BLaER1 (cell line): ENCODE measurements around the gene VDAC2.
A peak's percentile ranks its signal among the peaks of the same experiment; 100 is the strongest.
"Not testable (repeated sequence)": the region's sequence is repeated elsewhere in the genome, so short reads cannot be mapped to it uniquely, and the experiment has no call there.

Source experiments
- H3K27ac ChIP-seq: shearing (Covaris generic); formaldehyde crosslinking; 2 replicates; pipeline ENCODE4 v1.8.1; 2022
- H3K27me3 ChIP-seq: shearing (Covaris generic); formaldehyde crosslinking; 2 replicates; pipeline ENCODE4 v1.8.1; 2022
- H3K36me3 ChIP-seq: shearing (Covaris generic); formaldehyde crosslinking; 2 replicates; pipeline ENCODE4 v1.8.1; 2022
- H3K4me1 ChIP-seq: shearing (Covaris generic); formaldehyde crosslinking; 2 replicates; pipeline ENCODE4 v1.8.1; 2022
- H3K4me2 ChIP-seq: shearing (Covaris generic); formaldehyde crosslinking; 2 replicates; pipeline ENCODE4 v1.8.1; 2022
- H3K4me3 ChIP-seq: shearing (Covaris generic); formaldehyde crosslinking; 2 replicates; pipeline ENCODE4 v1.8.1; 2022
- H3K9ac ChIP-seq: shearing (Covaris generic); formaldehyde crosslinking; 2 replicates; pipeline ENCODE4 v1.8.1; 2022
- H3K9me3 ChIP-seq: shearing (Covaris generic); formaldehyde crosslinking; 2 replicates; pipeline ENCODE4 v1.8.1; 2022
- H4K20me1 ChIP-seq: shearing (Covaris generic); formaldehyde crosslinking; 2 replicates; pipeline ENCODE4 v1.8.1; 2022
- Cebpa-rat ChIP-seq: shearing (Covaris generic); IDR thresholded peaks from 2 replicates; pipeline ENCODE4 v1.8.1; 2022

Gene VDAC2

DNA sequence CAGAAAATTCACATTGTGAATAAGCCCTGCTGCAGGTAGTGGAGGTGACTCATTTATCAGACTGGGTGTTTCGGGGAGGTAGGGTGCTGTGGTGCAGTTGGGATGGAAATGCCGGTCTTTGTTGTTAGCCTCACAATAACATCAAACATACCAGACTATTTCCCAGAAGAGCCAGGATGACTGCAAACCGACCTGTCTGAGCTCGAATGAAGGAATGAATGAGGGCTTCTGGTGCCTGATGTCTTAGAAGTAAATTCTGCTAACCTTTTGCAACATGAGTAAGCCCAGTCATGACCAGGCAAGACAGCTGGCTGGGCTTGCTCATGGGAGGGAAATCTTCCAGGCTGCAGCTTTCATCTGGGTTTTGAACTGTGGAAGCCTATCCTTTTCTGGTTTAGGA, 2.4 kb upstream of the VDAC2 start:
- H3K36me3 ChIP-seq: peaks cover 12% of the 10 kb centered on the region

DNA sequence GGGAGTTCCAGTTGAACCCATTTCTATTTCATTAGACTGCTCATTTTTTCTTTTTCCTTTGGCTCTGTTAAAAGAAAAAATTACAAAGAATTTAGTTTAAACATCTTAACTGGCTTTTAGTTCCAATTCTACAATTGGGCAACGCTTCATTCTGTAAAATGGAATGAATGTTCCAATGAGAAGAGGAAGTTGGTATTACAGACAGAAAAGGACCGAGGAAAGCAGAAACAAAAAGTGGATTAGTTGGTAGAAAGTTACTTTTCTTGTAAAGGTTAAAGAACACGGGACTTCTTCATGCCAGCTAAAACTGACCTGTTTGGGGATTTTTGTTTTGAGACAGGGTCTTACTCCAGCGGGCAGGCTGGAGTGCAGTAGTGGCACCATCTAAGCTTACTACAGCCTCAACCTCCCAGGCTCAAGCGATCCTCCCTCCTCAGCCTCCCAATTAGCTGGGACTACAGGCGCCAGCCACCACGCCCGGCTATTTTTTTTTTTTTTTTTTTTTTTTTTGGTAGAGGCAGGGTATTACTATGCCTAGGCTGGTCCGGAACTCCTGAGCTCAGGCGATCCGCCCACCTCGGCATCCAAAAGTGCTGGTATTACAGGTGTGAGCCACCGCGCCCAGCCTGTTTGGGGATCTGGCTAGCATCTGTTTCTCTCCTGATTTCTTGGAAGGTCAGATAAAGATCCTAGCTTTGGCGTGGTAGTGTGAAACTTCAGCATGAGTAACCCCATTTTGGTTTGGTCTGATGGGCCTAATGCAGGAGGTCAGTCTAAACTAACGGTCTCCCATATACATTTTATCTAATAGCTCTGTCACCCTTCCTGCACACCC, 1.3 kb upstream of the VDAC2 start:
- Histone ChIP-seq H3K4me1 (peaks cover 24% of the 10 kb centered on the region), H3K9me3 (no peaks in the 10 kb centered on the region), H3K4me2 (peak overlapping the region; percentile 88), H3K4me3 (peak overlapping the region; percentile 97), H4K20me1 (peaks cover 34% of the 10 kb centered on the region), H3K27me3 (no peaks in the 10 kb centered on the region), H3K9ac (peak overlapping the region; percentile 99), H3K27ac (peak overlapping the region; percentile 100), H3K36me3 (peaks cover 23% of the 10 kb centered on the region)
- TF ChIP-seq Cebpa-rat: no peak

More for the DNA sequence above, 2.4 kb upstream of the VDAC2 start:
- Histone ChIP-seq H3K9ac (no peak overlapping the region), H3K27me3 (no peaks in the 10 kb centered on the region), H3K4me3 (no peak overlapping the region), H3K4me2 (no peak overlapping the region), H3K27ac (no peak overlapping the region), H4K20me1 (peaks cover 26% of the 10 kb centered on the region), H3K9me3 (no peaks in the 10 kb centered on the region), H3K4me1 (peaks cover 24% of the 10 kb centered on the region)
- no peak for TF ChIP-seq Cebpa-rat

DNA sequence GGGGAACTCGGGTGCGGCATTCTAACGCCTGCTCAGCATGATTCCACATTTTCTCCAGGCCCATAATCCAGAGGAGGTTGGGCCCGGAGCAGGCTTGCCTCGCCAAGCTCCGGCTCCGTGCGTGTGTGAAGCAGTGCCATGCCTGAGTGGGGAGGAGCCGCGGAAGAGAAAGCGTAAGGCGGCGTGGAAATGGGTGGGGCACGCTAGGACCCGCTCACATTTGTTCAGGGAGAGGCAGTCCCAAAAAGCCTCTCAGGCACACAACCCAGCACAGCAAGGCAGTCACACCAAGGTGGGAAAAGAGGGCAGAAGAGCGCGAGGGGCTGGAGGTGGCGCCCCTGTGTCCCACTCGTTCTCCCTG, 695 bp upstream of the VDAC2 start:
- no peaks in the 10 kb centered on the region for H3K9me3 ChIP-seq
- H3K9ac ChIP-seq: peak overlapping the region; percentile 99
- peak overlapping the region; percentile 88 for H3K4me2 ChIP-seq
- H3K27ac ChIP-seq: peak overlapping the region; percentile 100
- peaks cover 29% of the 10 kb centered on the region for H3K36me3 ChIP-seq
- peaks cover 24% of the 10 kb centered on the region for H3K4me1 ChIP-seq
- no peak for TF ChIP-seq Cebpa-rat
- H3K27me3 ChIP-seq: no peaks in the 10 kb centered on the region
- H3K4me3 ChIP-seq: peak overlapping the region; percentile 97
- H4K20me1 ChIP-seq: peaks cover 40% of the 10 kb centered on the region

DNA sequence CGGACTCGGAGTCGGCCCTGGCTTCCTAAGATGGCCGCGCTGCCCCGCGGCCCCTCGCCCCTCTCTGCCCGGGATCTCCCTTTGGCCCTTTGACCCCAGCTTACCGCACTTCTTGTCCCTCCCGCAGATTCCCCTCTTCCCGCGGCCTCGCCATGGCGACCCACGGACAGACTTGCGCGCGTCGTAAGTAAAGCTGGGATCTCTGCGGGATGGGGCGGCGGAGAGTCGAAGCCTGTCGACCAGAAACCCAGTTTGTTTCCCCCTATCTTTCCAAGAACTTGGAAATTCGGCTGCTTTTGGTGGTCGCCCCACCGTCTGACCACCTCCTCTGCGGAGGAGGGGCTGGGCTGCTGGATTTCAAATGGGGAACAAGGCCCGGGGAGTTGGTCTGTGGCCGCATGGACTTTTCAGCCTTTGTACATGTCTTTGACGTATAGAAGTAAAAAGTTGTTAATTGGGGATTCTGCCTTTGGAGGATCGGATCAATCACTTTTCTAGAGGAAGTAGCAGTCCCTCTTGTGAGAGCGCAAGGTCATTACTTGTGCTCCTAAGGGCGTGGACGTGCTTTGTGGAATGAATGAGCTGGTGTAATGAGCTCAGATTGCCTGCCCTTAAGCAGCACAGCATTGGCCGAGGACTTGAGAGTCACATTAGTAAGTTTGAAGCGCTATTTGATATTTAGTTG, 553 bp downstream of the VDAC2 start:
- Histone ChIP-seq H3K36me3 (peaks cover 42% of the 10 kb centered on the region), H4K20me1 (peaks cover 53% of the 10 kb centered on the region), H3K27me3 (no peaks in the 10 kb centered on the region), H3K9ac (peak overlapping the region; percentile 99), H3K4me1 (peaks cover 24% of the 10 kb centered on the region), H3K27ac (peak overlapping the region; percentile 100), H3K4me2 (peak overlapping the region; percentile 88), H3K4me3 (peak overlapping the region; percentile 97), H3K9me3 (no peaks in the 10 kb centered on the region)
- no peak for TF ChIP-seq Cebpa-rat

DNA sequence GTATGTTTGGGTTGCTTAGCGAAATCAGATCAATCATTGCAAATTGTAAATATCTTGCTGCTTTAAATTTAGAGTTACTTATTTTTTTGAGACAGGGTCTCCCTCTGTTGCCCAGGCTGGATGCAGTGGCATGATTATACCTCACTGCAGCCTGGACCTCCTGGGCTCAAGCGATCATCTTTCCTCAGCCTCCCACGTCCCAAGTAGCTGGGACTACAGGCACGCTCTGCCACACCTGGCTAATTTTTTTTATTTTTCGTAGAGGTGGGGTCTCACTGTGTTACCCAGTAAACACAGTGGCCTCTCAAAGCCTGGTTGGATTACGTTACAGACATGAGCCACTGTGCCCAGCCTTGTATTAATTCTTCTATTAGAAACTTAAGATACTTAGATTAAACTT, 1.7 kb downstream of the VDAC2 start:
- no peaks in the 10 kb centered on the region for H3K27me3 ChIP-seq
- peak overlapping the region; percentile 99; the same call in 1 of the 2 replicates for H3K9ac ChIP-seq
- peak overlapping the region; percentile 97; the same call in 1 of the 2 replicates for H3K4me3 ChIP-seq
- H4K20me1 ChIP-seq: peaks cover 64% of the 10 kb centered on the region
- H3K4me2 ChIP-seq: peak overlapping the region; percentile 88
- TF ChIP-seq Cebpa-rat: no peak
- H3K9me3 ChIP-seq: no peaks in the 10 kb centered on the region
- H3K36me3 ChIP-seq: peaks cover 54% of the 10 kb centered on the region
- H3K4me1 ChIP-seq: peaks cover 24% of the 10 kb centered on the region
- no peak overlapping the region for H3K27ac ChIP-seq

DNA sequence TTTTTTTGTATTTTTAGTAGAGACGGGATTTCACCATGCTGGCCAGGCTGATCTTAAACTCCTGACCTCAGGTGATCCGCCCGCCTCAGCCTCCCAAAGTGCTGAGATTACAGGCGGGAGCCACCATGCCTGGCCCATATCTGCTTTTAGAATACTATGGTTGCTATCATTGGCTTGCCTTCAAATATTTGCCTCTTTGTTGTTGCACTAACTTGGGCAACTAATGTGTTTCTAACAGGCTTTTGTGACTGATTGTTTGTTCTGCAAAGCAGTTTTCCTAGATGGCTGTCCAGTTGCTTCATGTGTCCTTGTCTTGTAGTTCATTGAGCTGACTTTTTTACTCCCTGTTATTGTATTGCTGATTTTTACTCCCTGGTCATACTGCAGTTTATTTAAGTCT, 9.7 kb downstream of the VDAC2 start:
- Histone ChIP-seq H3K9ac (no peak overlapping the region), H3K27ac (no peak overlapping the region), H3K27me3 (no peaks in the 10 kb centered on the region), H3K36me3 (peaks cover 100% of the 10 kb centered on the region), H3K4me2 (no peak overlapping the region), H4K20me1 (peaks cover 98% of the 10 kb centered on the region), H3K9me3 (no peaks in the 10 kb centered on the region), H3K4me3 (no peak overlapping the region), H3K4me1 (no peaks in the 10 kb centered on the region)
- no peak for TF ChIP-seq Cebpa-rat

DNA sequence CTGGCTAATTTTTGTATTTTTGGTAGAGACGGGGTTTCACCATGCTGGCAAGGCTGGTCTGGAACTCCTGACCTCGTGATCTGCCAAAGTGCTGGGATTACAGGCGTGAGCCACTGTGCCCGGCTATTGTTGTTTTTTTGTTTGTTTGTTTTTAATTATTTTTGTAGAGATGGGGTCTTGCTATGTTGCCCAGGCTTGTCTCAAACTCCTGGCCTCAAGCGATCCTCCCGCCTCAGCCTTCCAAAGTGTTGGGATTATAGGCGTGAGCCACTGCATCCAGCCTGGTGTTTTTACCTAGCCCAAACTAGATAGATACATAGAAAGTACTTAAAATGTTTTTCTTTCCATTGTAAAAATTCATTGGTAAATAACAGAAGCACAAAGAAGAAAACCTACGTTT, 10.9 kb downstream of the VDAC2 start:
- H3K4me2 ChIP-seq, H3K9me3 ChIP-seq, H3K9ac ChIP-seq, H3K4me3 ChIP-seq, H3K27me3 ChIP-seq, H3K4me1 ChIP-seq, H3K27ac ChIP-seq: not testable (repeated sequence)
- peaks cover 100% of the 10 kb centered on the region for H3K36me3 ChIP-seq
- H4K20me1 ChIP-seq: peaks cover 98% of the 10 kb centered on the region

DNA sequence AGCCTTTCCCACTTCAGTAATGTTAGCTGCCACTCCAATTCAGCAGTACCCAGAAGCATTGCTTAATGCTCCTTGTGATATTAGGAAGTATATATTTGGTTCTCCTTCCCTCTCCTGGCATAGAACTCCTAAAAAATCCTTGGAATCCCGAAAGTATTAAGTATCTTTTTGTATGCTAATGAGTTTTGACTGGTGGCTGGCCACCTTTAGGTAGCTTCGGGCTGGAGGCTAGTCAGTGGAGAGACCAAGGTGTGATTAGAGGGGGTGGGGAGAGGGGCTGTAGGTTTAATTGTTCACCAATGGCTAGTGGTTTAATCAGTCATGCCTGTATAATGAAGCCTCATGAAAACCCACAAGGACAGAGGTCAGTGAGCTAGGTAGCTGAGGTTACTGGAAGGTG, 12.9 kb downstream of the VDAC2 start:
- H4K20me1 ChIP-seq: peaks cover 98% of the 10 kb centered on the region
- no peaks in the 10 kb centered on the region for H3K27me3 ChIP-seq
- H3K9me3 ChIP-seq: no peaks in the 10 kb centered on the region
- peaks cover 100% of the 10 kb centered on the region for H3K36me3 ChIP-seq
- H3K4me2 ChIP-seq: no peak overlapping the region
- H3K9ac ChIP-seq: no peak overlapping the region
- H3K4me3 ChIP-seq: no peak overlapping the region
- TF ChIP-seq Cebpa-rat: no peak
- H3K4me1 ChIP-seq: no peaks in the 10 kb centered on the region
- H3K27ac ChIP-seq: no peak overlapping the region

DNA sequence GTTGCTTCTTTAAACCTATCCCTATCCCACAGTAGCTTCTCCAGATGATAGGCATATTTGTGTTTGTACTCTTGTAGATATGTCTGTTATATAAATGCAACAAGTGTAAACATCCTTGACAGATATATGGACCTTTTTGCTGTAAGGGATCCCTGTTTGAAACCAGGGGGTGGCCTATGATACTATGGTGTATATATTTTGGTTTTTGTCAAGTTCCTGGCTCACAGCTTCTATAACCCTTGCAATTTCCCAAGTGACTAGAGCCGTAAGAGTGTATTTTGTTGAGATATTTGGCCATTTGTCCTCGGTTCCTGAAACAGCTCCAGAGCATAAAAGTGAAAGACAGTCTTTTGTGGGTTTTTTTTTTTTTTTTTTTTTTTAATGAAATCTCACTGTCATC, 15.5 kb downstream of the VDAC2 start:
- H3K27ac ChIP-seq: no peak overlapping the region
- H3K4me3 ChIP-seq: no peak overlapping the region
- no peak overlapping the region for H3K9ac ChIP-seq
- peaks cover 100% of the 10 kb centered on the region for H4K20me1 ChIP-seq
- no peak for TF ChIP-seq Cebpa-rat
- no peaks in the 10 kb centered on the region for H3K27me3 ChIP-seq
- H3K36me3 ChIP-seq: peaks cover 98% of the 10 kb centered on the region
- no peaks in the 10 kb centered on the region for H3K9me3 ChIP-seq
- no peak overlapping the region for H3K4me2 ChIP-seq
- no peaks in the 10 kb centered on the region for H3K4me1 ChIP-seq

DNA sequence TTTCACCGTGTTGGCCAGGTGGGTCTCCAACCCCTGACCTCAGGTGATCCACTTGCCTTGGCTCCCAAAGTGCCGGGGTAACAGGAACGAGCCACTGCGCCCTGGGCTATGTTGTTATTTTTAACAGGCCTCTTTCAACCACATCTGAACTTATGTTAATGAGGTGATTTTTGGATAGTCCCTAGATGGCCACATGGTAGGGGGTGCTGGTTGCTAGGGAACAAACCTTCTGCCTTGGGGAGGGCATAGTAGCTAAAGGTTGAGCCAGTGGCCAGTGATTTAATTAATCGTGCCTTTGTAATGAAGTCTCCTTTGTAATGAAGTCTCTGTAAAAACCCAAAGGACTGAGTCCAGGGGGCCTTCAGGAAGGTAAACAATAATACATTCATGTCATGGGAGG, 16.1 kb downstream of the VDAC2 start:
- Histone ChIP-seq H3K4me2 (no peak overlapping the region), H4K20me1 (peaks cover 99% of the 10 kb centered on the region), H3K27me3 (no peaks in the 10 kb centered on the region), H3K27ac (no peak overlapping the region), H3K36me3 (peaks cover 98% of the 10 kb centered on the region), H3K9ac (no peak overlapping the region), H3K4me1 (no peaks in the 10 kb centered on the region), H3K4me3 (no peak overlapping the region), H3K9me3 (no peaks in the 10 kb centered on the region)
- TF ChIP-seq Cebpa-rat: no peak
